Measurements from ENCODE around the gene EXOC4. TPM values are rescaled to one million over a fixed set of nuclear protein-coding genes. Genes with fewer than 3 reads are reported as not detected.

EXOC4 gene
- total RNA-seq, 4 donors from 2014 or later: 30.7 to 62.4 (median 40.4) TPM

DNA sequence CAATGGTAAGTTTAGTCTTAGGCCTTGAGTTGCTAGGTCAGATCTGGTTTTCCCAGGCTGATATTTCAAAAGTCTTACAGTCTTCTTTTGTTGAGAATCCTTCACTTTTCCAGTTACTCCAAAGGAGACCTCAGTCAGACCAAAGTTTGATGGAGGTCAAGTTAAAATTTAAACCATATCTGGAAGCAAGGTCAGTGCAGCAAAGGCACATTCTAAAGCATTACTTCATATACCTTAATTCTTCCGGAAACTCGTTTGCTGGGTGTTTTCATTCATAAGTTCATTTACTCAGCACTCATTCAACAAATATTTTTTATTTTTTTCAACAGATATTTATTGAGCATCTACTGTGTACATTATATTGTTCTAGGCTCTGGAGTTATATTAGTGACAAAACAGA, 471.3 kb downstream of the EXOC4 start:
- intact Hi-C loops (cut with DNase I): no loop called here
- no peaks in the 10 kb centered on the region for H3K36me3 ChIP-seq
- no peak for DNase-seq
- no peak overlapping the region for H3K27ac ChIP-seq
- TF ChIP-seq, protein P1, sequence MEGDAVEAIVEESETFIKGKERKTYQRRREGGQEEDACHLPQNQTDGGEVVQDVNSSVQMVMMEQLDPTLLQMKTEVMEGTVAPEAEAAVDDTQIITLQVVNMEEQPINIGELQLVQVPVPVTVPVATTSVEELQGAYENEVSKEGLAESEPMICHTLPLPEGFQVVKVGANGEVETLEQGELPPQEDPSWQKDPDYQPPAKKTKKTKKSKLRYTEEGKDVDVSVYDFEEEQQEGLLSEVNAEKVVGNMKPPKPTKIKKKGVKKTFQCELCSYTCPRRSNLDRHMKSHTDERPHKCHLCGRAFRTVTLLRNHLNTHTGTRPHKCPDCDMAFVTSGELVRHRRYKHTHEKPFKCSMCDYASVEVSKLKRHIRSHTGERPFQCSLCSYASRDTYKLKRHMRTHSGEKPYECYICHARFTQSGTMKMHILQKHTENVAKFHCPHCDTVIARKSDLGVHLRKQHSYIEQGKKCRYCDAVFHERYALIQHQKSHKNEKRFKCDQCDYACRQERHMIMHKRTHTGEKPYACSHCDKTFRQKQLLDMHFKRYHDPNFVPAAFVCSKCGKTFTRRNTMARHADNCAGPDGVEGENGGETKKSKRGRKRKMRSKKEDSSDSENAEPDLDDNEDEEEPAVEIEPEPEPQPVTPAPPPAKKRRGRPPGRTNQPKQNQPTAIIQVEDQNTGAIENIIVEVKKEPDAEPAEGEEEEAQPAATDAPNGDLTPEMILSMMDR (IDR thresholded peaks at IDR 0.05): no peak
- no peak for TF ChIP-seq POLR2A (IDR thresholded peaks at IDR 0.05)
- 93 to 96% methylated on average over 2 of the region's 2 CpGs for WGBS, 2 donors
- no peaks in the 10 kb centered on the region for H3K27me3 ChIP-seq
- no peaks in the 10 kb centered on the region for H3K9me3 ChIP-seq
- no peak overlapping the region for H3K4me3 ChIP-seq
- no peaks in the 10 kb centered on the region for H3K4me1 ChIP-seq

DNA sequence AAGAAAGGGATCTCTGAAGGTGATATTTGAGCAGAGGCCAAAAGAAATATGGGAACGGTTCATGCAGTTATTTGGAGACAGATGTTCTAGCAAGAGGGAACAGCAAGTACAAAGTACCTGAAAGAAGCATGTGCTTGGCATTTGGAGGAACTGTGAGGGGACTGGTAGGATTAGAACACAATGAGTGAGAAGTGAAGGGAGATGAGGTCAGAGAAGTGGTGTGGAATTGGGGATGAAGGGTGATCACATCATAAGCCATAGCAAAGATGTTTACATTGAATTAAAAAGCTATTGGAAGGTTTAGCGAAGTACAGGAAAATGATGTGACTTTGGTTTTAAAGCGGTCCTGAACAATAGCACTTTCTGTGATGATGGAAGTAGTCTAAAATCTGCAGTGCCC, 471.8 kb downstream of the EXOC4 start:
- intact Hi-C loops (cut with DNase I): no loop called here
- no peaks in the 10 kb centered on the region for H3K27me3 ChIP-seq
- H3K4me3 ChIP-seq: no peak overlapping the region
- H3K36me3 ChIP-seq: no peaks in the 10 kb centered on the region
- no peak for DNase-seq
- H3K27ac ChIP-seq: no peak overlapping the region
- 93 to 94% methylated on average over 3 of the region's 3 CpGs for WGBS, 2 donors
- H3K9me3 ChIP-seq: no peaks in the 10 kb centered on the region
- H3K4me1 ChIP-seq: no peaks in the 10 kb centered on the region
- TF ChIP-seq, protein P1 (IDR thresholded peaks at IDR 0.05): no peak
- no peak for TF ChIP-seq POLR2A (IDR thresholded peaks at IDR 0.05)

- Histone ChIP-seq H3K9me3 (no peaks in the 10 kb centered on the region), H3K4me1 (no peaks in the 10 kb centered on the region), H3K36me3 (no peaks in the 10 kb centered on the region), H3K27ac (no peak overlapping the region), H3K27me3 (no peaks in the 10 kb centered on the region), H3K4me3 (no peak overlapping the region)
- no peak for DNase-seq
- TF ChIP-seq, protein P1 (IDR thresholded peaks at IDR 0.05): no peak
- TF ChIP-seq POLR2A (IDR thresholded peaks at IDR 0.05): no peak
- intact Hi-C loops (cut with DNase I): no loop called here
- 87 to 89% methylated on average over 13 of the region's 13 CpGs for WGBS, 2 donors
Measured at GRCh38 chr7:133727476-133728214, 474.8 kb downstream of the EXOC4 start.

GRCh38 chr7:133730360-133730759, 477.5 kb downstream of the EXOC4 start:
- TF ChIP-seq, protein P1 (IDR thresholded peaks at IDR 0.05): no peak
- TF ChIP-seq POLR2A (IDR thresholded peaks at IDR 0.05): no peak
- H3K4me1 ChIP-seq: no peaks in the 10 kb centered on the region
- no peaks in the 10 kb centered on the region for H3K36me3 ChIP-seq
- no peak overlapping the region for H3K27ac ChIP-seq
- 65 to 78% methylated on average over 3 of the region's 3 CpGs for WGBS, 2 donors
- H3K4me3 ChIP-seq: no peak overlapping the region
- DNase-seq: no peak
- intact Hi-C loops (cut with DNase I): no loop called here
- H3K27me3 ChIP-seq: no peaks in the 10 kb centered on the region
- H3K9me3 ChIP-seq: no peaks in the 10 kb centered on the region

GRCh38 chr7:133733401-133733800, 480.5 kb downstream of the EXOC4 start:
- Histone ChIP-seq H3K27ac (no peak overlapping the region), H3K27me3 (no peaks in the 10 kb centered on the region), H3K4me3 (no peak overlapping the region), H3K36me3 (no peaks in the 10 kb centered on the region), H3K4me1 (no peaks in the 10 kb centered on the region), H3K9me3 (no peaks in the 10 kb centered on the region)
- no peak for TF ChIP-seq POLR2A (IDR thresholded peaks at IDR 0.05)
- TF ChIP-seq, protein P1 (IDR thresholded peaks at IDR 0.05): no peak
- WGBS, 2 donors: 94 to 95% methylated on average over 5 of the region's 5 CpGs
- DNase-seq: no peak
- intact Hi-C loops (cut with DNase I): no loop called here
